ENCODE results near the gene SAMD4A.

DNA sequence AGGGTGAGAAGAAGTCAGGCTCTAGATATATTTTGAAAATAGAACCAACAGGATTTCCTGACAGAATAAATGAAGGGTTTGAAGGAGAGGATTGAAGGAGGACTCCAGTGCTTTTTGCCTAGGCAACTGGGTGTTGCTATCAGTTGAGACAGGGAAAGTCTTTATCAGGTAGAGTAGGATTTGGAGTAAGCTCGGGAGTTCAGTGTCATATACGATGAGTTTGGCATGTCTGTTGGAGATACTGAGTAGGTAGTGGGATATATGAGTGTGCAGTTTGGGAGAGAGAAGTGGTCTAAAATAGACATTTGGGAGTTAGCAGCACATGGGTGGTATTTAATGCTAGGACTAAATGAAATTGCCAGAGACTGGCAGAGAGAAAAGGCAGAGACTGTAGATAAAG, 141.2 kb downstream of the SAMD4A start:
- no peak for TF ChIP-seq ZSCAN20 (CRISPR knock-in tag; IDR thresholded peaks at IDR 0.05)
- TF ChIP-seq, protein P1, sequence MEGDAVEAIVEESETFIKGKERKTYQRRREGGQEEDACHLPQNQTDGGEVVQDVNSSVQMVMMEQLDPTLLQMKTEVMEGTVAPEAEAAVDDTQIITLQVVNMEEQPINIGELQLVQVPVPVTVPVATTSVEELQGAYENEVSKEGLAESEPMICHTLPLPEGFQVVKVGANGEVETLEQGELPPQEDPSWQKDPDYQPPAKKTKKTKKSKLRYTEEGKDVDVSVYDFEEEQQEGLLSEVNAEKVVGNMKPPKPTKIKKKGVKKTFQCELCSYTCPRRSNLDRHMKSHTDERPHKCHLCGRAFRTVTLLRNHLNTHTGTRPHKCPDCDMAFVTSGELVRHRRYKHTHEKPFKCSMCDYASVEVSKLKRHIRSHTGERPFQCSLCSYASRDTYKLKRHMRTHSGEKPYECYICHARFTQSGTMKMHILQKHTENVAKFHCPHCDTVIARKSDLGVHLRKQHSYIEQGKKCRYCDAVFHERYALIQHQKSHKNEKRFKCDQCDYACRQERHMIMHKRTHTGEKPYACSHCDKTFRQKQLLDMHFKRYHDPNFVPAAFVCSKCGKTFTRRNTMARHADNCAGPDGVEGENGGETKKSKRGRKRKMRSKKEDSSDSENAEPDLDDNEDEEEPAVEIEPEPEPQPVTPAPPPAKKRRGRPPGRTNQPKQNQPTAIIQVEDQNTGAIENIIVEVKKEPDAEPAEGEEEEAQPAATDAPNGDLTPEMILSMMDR (IDR thresholded peaks at IDR 0.05) = no peak
- TF ChIP-seq KDM1A (IDR thresholded peaks at IDR 0.05; ENCODE audit: low read depth) = no peak
- TF ChIP-seq, protein P2, sequence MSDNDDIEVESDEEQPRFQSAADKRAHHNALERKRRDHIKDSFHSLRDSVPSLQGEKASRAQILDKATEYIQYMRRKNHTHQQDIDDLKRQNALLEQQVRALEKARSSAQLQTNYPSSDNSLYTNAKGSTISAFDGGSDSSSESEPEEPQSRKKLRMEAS (IDR thresholded peaks at IDR 0.05) = no peak
- TF ChIP-seq, protein P3, sequence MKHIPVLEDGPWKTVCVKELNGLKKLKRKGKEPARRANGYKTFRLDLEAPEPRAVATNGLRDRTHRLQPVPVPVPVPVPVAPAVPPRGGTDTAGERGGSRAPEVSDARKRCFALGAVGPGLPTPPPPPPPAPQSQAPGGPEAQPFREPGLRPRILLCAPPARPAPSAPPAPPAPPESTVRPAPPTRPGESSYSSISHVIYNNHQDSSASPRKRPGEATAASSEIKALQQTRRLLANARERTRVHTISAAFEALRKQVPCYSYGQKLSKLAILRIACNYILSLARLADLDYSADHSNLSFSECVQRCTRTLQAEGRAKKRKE (CRISPR knock-in tag; IDR thresholded peaks at IDR 0.05; ENCODE audit: low read depth) = no peak
- no peak for TF ChIP-seq CBX2 (IDR thresholded peaks at IDR 0.05; ENCODE audit: borderline replicate concordance, low read depth)

All from A549 (cell line).